ENCODE results near the gene MAD1L1. TPM values are rescaled to one million over a fixed set of nuclear protein-coding genes. Genes with fewer than 3 reads are reported as not detected.
A peak's percentile ranks its signal among the peaks of the same experiment; 100 is the strongest.

The MAD1L1 gene
- total and polyA plus RNA-seq, 2 of the 8 experiments (the other 6 are each of a cell fraction or from before 2014, with no cell fraction given): 40.4 to 44.6 TPM

DNA sequence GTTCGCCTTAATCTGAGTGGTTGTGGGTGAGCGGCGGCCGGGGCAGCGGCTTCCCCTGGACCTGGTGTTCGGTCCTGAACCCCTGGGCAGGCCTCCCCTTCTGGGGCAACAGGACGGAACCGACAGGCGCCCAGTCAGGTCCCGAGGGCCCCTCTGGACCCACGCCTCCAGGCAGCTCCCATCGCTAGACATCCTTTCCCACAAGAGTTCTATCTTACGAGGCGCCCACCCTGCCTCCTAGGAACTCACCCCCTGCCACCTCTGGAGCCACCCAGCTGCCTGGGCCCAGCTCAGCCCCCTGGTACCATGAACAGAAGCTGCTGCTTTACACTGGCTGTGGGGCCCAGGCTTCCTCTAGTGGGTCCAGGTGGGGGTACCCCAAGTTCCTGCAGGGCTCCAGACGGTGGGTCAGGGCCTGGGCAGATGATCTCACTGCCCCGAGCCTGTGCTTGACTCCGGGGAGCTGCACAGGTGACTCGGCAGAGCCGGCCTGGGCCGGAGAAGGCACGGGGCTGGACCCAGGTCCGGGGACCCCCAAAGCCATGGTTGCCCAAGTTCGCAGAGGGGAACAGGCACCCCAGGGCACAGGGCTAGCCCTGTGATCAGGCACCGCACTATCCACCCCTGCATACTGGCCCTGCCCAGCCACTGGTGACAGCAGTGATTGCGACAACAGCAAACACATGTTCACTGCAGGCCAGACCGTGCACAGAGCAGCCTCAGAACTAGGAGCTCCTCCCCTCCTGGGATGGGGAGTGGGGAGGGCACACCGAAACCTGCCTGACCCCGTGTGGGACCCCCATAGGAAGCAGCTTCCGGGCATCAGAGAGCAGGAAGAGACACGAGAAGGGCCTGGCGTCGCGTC is 382.4 kb downstream of the MAD1L1 start:
- FAIRE-seq (no peak), DNase-seq (ENCODE audit: low read depth in 1 of 2, low spot score in 2 of 2) (no peak)
- H2BK12ac ChIP-seq (ENCODE audit: low read depth, low read length): no peak overlapping the region
- H2BK20ac ChIP-seq (ENCODE audit: low read length): no peak overlapping the region
- H3K23me2 ChIP-seq (ENCODE audit: low read depth, low read length): no peaks in the 10 kb centered on the region
- WGBS, 2 experiments (ENCODE audit: extremely low coverage in 1 of 2, insufficient coverage in 1 of 2, insufficient read length in 1 of 2, insufficient replicate concordance in 2 of 2, low coverage in 1 of 2, low lambda C conversion rate in 2 of 2, missing lambda C conversion rate in 1 of 2): 89% methylated on average over 32 of the region's 33 CpGs; no CpG with 5 or more reads in 1 of the 2 experiments
- ChIA-PET POLR2A (ENCODE audit: partially characterized antibody) (no interaction called here), CTCF (ENCODE audit: partially characterized antibody) (interaction anchor here (0.7 to 1.4 kb wide), 4 partner anchors 9 to 254 kb away, joined by 3 read pairs; no protein-coding TSS in a partner anchor)
- no peak overlapping the region for H4K5ac ChIP-seq (ENCODE audit: insufficient read length, low read depth, low read length)
- H2AK5ac ChIP-seq (ENCODE audit: low read depth, low read length): no peak overlapping the region
- H3K36me3 ChIP-seq (ENCODE audit: control insufficient read depth in 2 of 4, insufficient read depth in 4 of 4, low read length in 3 of 4): no peaks in the 10 kb centered on the region; a peak in 1 of 8 replicates
- H3K14ac ChIP-seq (ENCODE audit: insufficient read length): no peak overlapping the region
- no peak overlapping the region for H3K27ac ChIP-seq (ENCODE audit: low read depth, low read length)
- H2BK15ac ChIP-seq (ENCODE audit: low read length): no peak overlapping the region
- no peak overlapping the region for H2AFZ ChIP-seq (ENCODE audit: low read length)
- H2BK5ac ChIP-seq (ENCODE audit: low read depth, low read length): no peak overlapping the region
- H3K4me2 ChIP-seq (ENCODE audit: insufficient read depth in 1 of 2, low read depth in 2 of 2, low read length in 2 of 2): no peak overlapping the region
- H3K4me1 ChIP-seq (replicated peaks in 1 of 4; ENCODE audit: control insufficient read depth in 3 of 4, insufficient read depth in 4 of 4, low read length in 3 of 4): no peaks in the 10 kb centered on the region; a peak in 1 of 7 replicates
- H3K9ac ChIP-seq (replicated peaks in 1 of 4; ENCODE audit: extremely low read depth in 1 of 4, low read depth in 3 of 4, low read length in 3 of 4): no peak overlapping the region
- H3K23ac ChIP-seq (ENCODE audit: insufficient read length): no peak overlapping the region
- H3K4me3 ChIP-seq (ENCODE audit: extremely low read depth in 1 of 4, insufficient read depth in 2 of 4, low read depth in 3 of 4, low read length in 4 of 4): no peak overlapping the region
- H3K18ac ChIP-seq (ENCODE audit: extremely low read depth, low read length): no peak overlapping the region
- H2BK120ac ChIP-seq (replicated peaks; ENCODE audit: low read depth, low read length): no peak overlapping the region
- H3K79me2 ChIP-seq (ENCODE audit: control insufficient read depth in 1 of 2, insufficient read depth in 2 of 2, low read length in 2 of 2): no peaks in the 10 kb centered on the region
- peak overlapping the region; percentile 14; the same call in 1 of the 2 replicates for H4K8ac ChIP-seq (ENCODE audit: extremely low read depth, insufficient read depth, low read length)
- H3K9me3 ChIP-seq (ENCODE audit: insufficient read depth in 2 of 2, low read depth in 1 of 2, low read length in 1 of 2): no peaks in the 10 kb centered on the region
- H3K79me1 ChIP-seq (ENCODE audit: low read depth, low read length): no peaks in the 10 kb centered on the region; the same call in 1 of the 2 replicates
- no peak overlapping the region for H3K4ac ChIP-seq (replicated peaks; ENCODE audit: insufficient read length, low read depth, low read length)
- peaks cover 2 to 4% of the 10 kb centered on the region in 2 experiments for H4K20me1 ChIP-seq (replicated peaks in 1 of 2; ENCODE audit: control insufficient read depth in 1 of 2, insufficient read depth in 2 of 2, low read length in 2 of 2)
- H3K56ac ChIP-seq (replicated peaks; ENCODE audit: insufficient read length, low read depth, low read length): no peak overlapping the region
- no peak overlapping the region for H4K91ac ChIP-seq (replicated peaks; ENCODE audit: insufficient read length, low read length)
- no peaks in the 10 kb centered on the region for H3K27me3 ChIP-seq (replicated peaks in 1 of 4; ENCODE audit: control insufficient read depth in 3 of 4, extremely low read depth in 1 of 4, insufficient read depth in 3 of 4, low read length in 3 of 4)
